ENCODE measurements around the gene SH3PXD2B.
"Not testable (repeated sequence)": the region's sequence is repeated elsewhere in the genome, so short reads cannot be mapped to it uniquely, and the experiment has no call there.

SH3PXD2B gene

DNA sequence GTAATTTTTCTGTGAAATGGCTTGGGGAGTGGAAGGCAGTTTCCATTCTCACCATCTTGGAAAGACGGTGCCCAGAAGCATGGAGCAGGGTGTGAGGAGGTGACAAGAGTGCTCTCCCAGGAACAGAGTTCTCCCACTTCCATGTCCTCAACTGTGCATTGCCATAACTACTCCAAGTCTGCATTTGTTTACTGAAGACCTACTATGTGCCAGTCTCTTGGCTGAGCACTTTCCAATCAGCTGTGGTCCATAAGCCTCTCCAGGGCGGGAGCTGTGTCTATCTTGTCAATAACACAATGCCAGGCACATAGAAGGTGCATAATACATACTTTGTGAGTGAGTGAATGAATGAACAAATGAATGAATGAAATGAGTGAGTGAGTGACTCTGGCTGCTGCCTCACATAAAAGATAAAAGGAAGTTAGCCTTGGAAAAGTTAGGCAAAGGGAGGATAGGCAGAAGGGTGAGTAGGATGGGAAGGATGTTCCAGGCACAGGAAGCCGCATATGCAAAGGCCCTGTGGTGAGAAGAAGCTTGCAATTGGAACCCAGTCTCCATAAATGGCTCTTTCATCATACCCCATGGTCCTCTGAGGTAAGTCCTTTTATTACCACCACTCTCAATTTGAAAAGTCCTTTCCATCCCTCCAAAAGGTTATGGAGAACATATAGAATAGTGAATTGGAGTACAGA is 31.3 kb upstream of the SH3PXD2B start:
- DNase-seq (ENCODE audit: low spot score): no peak

DNA sequence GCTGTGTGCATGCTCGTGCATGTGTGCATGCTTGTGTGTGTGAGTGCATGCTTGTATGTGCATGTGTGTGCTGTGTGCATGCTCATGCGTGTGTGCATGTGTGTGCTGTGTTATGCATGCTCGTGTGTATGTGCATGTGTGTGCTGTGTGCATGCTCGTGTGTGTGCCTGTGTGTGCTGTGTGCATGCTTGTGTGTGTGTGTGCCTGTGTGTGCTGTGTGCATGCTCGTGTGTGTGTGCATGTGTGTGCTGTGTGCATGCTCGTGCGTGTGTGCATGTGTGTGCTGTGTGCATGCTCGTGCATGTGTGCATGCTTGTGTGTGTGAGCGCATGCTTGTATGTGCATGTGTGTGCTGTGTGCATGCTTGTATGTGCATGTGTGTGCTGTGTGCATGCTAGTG is 30.3 kb upstream of the SH3PXD2B start:
- DNase-seq (ENCODE audit: low spot score): no peak

DNA sequence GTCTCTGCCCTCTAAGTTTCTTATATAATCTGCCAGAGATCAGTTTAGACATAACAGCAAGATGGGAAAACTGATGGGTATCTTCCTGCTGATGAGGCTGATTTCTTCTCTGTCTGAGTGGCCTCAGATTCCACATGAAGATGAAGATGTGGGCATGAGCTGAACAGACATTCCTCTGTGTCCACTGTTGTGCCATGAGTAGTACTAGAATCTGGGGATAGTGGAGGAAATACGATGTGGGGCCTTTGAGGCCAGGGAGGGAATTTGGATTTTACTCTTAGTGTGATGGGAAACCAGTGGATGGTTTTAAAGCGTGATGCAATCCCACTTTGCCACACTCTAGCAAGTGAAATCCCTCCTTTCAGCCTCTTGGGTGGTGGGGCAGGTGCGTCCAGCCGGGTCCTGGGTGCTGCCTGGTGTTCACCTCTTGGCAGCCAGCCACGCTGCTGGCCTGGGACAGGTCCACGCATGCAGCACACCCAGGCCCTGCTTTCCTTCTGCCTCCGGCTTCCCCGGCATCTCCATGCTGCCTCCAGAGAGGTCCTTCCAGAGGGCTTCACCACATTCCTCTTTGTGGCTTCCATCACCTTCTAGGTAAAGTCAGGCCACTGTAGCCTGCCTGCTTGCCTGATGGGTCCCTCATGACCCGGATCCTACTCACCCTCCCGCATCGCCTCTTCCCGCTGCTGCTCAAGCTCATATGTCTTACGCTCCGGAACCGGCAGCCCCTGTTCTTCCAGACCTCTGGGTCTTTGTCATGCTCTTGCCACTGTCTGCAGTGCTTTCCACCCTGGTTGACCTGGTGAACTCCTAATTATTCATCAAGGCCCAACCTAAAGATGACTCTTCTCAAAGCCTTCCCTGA is 28.1 kb upstream of the SH3PXD2B start:
- DNase-seq (ENCODE audit: low spot score): no peak

DNA sequence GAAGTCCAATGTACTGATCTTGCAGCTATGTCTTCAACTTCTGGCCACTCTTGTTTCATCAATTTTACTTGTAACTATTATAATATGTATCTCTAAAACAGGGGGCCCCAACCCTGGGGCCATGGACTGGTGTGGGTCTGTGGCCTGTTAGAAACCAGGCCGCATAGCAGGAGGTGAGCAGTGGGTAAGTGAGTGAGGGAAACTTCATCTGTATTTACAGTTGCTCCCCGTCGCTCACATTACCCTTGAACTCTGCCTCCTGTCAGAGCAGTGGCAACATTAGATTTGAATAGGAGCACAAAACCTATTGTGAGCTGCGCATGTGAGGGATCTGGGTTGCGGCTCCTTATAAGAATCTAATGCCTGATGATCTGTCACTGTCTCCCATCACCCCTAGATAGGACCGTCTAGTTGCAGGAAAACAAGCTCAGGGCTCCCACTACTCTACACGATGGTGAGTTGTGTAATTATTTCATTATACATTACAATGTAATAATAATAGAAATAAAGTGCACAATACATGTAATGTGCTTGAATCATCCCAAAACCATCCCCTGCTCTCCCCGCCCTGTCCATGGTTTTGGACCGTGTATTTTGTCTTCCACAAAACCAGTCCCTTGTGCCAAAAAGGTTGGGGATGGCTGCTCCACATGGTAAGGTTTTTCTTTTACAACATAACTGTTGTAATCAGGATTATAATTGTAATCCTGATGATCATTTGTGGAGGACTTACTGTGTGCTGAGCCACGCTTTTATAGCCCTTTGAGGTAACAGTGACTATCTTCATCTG is 26.9 kb upstream of the SH3PXD2B start:
- DNase-seq (ENCODE audit: low spot score): no peak

DNA sequence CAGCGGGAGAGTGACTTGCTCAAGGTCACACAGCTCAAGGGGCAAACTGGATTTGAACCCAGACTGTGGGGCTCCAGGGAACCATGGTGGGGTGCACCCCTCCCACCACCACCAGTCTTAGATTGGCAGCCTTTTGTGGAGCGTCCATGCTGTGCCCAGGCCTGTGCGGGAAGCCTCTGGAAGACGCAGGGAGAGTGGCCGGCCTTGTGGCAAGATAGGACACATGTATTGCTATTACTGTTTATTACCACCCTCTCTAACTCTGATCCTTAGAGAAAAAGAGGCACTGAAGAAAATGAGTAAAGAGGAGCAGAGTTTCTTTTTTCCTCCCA is 25.4 kb upstream of the SH3PXD2B start:
- DNase-seq (ENCODE audit: low spot score): no peak

DNA sequence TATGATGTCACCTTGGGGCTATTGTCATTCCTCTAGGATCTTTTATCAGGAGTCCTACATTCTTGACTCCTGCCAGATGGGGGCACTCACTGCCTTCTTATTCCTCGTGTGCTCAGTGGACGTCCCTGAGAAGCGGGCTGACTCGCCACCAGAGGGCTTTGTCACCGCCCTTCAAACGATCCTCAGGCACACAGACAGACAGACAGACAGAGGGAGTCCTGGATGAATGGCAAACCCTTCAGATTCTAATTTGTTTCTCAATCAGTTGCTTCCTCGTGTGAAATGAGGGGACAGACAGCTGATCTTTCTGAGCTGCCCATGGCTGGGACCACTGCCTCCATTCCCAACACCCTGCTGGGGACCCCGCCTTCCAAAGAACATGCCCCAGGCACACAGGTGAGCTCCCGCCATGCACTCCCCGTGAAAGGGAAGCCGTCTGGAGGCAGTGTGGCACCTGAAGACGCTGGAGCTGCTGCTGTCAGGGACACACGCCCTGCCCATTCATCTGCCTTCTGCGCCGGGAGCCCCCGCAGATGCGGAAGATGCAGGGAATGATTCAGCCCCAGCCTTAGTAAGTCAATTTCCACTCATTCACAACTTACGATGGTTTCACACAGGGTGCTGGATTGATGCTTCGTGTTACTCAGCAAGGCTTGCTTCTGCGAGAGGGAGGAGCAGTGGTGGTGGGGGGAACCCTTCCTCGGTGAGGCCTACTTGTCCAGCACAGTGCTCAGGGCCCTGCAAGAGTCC is 24.9 kb upstream of the SH3PXD2B start:
- DNase-seq (ENCODE audit: low spot score): peak; percentile 89

DNA sequence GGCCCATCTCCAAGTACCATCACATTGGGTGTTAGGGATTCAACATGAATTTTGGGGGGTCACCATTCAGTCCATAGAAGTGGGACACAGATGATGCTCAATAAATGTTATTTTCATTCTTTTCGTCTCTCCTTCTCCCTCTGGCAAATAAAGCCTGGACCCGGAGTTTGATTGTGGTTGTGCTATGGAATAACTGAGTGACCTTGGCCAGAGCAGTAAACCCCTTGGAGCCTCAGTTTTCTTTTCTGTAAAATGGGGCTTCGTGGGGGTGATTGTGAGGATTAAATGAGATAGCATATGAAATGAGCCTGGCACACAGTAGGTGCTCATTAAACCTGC is 24.3 kb upstream of the SH3PXD2B start:
- DNase-seq (ENCODE audit: low spot score): not testable (repeated sequence)

DNA sequence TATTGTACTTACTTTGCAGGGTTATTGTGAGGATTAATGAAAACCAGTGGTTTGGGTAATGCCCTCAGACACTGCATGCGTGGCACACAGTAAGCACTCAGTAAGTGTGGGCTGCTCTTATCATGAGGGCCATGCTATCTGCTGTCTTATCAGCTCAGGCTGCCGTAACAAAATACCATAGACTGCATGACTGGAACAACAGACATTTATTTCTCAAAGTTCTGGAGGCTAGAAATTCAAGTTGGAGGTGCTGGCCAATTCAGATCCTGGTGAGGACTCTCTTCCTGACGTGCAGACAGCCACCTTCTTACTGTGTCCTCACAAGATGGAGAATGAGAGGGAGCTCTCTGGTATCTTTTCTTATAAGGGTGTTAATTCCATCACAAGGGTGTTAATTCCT is 23.9 kb upstream of the SH3PXD2B start:
- no peak for DNase-seq (ENCODE audit: low spot score)

DNA sequence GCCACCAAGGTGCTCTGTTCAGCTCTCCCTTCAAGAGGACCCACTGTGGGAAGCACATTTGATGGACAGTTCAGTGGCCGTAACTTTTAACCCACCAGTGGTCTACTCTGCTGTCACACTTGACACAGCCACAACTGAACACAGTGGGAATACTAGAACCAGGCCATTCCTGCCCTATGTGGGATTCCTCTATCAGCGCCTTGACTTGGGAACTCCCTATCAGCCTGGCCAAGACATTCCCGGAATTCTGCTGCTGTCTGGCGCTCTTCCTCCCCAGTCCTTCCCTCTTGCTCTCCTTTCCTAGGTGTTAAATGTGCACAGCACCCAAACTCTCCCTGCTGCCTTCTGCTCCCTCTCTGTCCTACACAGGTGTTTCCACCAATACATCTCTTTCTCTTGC is 23.1 kb upstream of the SH3PXD2B start:
- no peak for DNase-seq (ENCODE audit: low spot score)

DNA sequence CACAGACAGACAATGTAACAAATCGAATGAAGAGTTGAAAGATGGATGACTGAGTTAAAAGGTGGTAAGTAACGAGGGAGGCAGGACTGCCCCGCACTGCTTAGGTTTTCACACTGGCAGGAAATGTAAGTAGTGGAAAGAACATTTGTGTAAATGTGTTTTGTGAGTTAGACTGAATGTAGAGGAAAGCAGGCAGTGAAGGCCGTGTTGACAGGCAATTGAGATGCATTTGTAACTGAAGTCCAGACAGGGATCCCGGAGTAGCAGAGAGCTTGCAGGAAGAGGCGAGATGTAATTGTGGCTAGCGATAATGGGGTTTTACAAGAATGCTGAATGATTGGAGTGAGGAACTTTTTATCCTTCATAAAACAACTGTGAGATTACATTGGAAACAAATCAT is 20.0 kb upstream of the SH3PXD2B start:
- DNase-seq (ENCODE audit: low spot score): no peak

DNA sequence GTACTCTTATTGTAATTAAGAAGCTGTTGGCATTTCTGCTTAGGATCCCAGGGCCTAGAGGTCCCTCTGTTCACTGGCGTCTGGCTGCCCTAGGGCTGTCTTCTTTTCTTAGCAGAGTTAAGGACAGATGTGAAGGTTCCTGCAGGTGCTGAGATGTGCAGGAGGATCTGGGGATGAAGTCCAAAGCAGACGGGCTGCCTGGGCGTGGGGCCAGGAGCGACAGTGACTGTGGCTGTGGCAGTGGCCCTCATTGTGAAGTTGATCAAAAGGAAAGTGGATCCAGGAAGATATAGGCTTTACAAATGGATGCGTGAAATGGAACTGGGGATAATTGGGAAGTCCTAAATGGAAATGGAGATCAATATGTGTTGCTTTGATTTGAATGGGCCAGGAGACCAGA is 19.1 kb upstream of the SH3PXD2B start:
- DNase-seq (ENCODE audit: low spot score): no peak

DNA sequence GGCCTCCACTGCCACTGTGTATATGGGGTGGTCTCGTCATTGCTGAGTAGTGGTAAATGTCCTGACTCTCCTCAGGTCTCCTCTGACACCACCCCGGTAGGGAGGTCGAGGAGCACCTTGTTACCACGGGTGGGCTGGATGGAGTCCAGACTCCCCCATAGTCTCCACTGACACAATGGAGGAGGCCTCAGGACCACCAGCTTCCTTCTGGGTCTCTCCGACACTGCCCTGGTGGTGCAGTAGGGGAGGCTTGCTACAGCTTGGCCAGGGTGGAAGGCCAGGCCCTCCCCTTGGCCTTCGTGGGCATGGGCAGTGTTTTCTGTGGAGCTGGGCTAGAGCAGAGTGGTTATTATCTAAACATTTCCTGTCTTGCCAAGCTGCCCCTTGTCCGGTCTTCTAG is 15.4 kb upstream of the SH3PXD2B start:
- no peak for DNase-seq (ENCODE audit: low spot score)

DNA sequence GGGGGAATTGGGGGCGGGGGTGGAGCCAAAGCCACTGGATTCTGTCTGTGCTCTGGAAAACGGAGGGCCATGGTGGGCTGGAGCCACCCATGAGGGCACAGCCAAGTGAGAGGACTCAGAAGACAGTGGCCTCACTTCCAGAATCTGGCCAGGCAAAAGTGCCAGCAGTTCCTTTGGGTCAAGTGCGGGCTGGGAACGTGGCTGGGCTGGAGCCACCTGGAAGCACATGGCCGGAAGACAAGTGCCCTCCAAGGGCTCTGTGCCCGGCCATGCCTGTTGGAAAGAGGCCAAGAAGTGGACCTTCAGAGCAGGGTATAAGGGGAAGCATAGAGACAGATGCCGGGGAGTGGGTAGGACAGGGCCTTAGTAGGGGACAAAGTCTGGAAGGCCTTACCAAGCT is 11.7 kb upstream of the SH3PXD2B start:
- no peak for DNase-seq (ENCODE audit: low spot score)

DNA sequence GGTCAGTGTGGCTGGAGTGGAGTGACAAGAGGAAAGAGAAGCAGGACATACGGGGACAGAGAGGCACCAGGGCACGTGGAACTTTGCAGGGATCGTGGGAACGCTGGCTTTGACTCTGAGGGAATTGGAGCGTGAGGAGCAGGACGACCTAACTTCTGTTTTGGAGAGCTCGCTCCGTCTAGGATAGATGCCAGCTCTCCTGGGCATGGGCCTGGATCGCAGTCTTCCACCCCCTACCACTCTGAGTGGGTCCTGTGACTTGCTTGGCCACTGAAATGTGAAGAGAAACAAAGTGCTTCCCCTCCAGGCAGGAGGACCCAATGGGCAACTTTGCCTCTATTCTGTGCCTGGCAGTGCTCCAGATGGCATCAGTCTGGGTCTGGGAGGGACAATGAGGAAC is 8.7 kb upstream of the SH3PXD2B start:
- no peak for DNase-seq (ENCODE audit: low spot score)

DNA sequence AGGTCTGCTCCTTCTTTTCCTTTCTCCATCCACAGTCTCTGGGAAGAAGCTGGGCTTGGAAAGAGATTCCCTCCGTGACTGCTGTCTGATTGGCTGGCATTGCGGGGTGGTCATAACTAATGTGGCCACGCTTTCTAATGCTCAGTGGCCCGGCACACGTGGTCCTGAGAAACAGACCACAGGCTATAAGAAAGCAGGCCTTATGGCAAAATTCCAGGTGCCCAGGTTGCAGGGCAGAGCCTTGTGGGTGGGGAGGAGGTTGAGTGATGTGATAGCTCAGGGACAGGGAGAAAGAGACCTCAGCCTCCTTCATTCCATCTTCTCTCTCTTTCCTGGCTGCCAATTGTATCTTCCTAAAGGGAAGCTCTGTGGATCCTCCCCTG is 5.4 kb upstream of the SH3PXD2B start:
- no peak for DNase-seq (ENCODE audit: low spot score)

DNA sequence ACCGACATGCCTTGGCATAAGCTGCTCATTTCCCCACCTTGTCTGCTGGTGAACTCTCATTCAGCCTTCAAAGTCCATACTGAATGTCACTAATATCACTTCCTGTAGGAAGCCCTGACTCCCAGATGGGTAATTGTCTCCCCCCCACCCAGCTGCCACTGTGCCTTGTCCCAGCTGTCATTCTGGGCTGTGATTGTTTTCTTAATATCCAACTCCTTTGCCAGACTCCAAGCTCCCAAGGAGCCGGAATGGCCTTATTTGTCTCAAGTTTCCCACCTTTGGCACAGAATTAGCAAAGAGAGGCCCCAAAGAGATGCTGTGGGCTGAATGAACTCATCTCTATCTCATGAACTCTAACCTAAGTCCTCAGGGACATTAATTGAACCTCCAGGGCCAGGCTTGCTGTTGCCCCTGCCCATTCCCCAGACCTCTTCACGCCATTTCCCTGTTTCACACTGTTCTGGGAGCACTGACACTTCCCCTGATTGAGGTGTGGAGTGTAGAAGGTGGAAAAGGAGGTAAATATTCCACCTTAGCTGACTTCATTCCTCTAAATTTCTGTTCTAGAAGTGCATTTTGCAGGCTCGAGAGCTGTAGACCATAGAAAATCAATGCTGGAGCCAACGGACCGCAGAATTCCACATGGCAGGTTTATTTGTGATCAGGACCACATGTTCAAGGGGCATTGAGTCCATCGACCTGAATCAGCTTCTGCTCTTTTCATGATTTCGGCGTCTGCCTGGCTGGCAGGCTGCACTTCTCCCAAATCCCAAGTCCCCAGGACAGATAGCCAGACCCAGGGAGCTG is 4.9 kb upstream of the SH3PXD2B start:
- DNase-seq (ENCODE audit: low spot score): no peak

DNA sequence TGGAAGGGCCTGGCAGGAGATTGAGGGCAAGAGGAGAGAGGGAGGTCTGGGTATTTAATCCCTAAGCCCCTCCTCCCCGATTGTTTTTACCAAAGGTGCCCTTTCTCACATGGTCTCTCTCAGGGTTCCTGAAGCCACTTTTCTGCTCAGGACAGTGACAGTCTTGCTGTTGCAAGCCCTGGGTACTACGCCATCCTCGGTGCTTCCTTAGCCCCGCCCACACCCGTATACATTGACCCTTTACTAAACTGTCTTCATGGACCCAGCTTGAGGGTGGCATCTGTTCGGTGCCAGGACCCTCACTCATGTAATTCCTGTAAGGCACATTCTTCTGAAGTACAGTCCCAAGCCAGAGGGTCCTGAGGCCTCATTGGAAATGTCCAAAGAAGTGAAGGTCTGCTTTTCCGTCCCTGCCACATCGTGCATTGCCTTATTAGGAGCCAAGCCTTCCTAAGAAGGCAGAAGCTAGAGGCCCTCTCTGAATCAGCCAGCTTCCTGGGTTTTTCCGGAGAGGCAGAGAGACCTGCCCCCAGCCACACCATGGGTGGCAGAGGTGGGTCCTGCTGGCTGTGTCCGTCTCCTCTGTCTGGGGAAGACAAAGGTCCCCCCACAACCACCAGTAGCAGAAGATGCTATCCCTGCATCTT is 1.9 kb upstream of the SH3PXD2B start:
- no peak for DNase-seq (ENCODE audit: low spot score)

DNA sequence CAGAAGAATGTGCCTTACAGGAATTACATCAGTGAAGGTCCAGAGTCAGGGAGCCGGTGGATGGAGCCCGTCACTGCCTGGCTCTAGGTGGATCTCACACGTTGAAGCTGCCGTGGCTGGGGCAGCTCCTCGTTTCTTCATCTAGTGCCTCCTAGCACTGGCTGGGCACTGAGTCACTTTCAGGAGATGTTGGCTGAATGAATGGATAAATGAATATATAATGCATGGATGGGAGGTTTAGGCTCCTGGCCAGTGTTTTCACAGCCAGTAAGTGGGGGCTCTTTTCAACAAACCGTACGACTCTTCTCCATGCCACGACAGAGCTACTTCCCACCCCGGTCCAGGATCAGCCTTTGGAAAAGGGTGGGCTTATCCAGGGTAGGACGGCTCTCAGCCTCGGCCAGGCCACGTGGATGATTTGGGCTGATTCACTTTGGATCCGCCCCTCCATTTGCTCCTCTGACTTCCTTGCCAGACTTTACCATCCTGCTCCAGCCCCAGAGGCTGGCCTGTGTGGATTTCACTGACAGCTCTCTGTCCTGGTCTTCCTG is 1.3 kb upstream of the SH3PXD2B start:
- DNase-seq (ENCODE audit: low spot score): peak; percentile 44

DNA sequence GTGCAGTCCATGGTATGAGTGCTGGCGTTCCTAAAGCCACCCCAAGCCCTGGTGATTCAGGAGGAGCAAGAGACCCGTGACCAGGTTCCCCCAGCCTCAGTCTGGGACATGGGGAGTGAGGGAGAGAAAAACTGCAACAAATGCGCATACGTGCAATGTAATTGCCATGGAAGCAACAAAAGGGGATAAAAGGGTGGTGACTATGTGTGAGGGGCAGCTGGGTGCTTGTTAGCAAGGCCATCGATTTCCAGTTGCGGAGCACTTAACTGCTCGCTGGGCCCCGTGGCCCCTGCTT is 709 bp upstream of the SH3PXD2B start:
- DNase-seq (ENCODE audit: low spot score): no peak

DNA sequence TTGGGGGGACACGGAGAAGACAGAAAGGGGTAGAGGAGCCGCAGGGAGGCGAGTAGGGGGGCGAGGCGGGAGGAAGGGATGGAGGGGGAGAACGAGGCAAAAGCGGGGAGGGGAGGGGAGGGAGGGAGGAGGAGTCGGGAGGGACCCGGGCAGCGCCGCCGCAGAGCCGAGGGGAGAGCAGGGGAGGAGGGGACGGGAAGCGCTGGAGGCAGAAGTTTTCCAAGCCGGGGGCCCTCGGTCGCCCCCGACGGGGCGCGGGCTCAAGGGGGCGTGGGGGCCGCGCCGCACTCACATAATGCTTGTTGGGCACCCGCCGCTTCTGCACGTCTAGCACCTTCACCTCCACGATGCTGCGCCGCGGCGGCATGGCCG is 353 bp downstream of the SH3PXD2B start:
- DNase-seq (ENCODE audit: low spot score): peak; percentile 19

All from RKO (cell line).